Activated T-cell treated with anti-CD3 and anti-CD28 coated beads for 48 hours (primary cell): Measurements from ENCODE around the gene ERG.

Source experiments
- DNase-seq: peaks from one replicate; pipeline ENCODE4 v3.0.0-alpha.2; 2020; ENCODE audit warnings: low read depth

Gene ERG

GRCh38 chr21:38389896-38390295, 108.4 kb downstream of the ERG start:
- DNase-seq = no peak

GRCh38 chr21:38389354-38389676, 109.0 kb downstream of the ERG start:
- DNase-seq = no peak

GRCh38 chr21:38388647-38389353, 109.5 kb downstream of the ERG start:
- DNase-seq = no peak

GRCh38 chr21:38388203-38388602, 110.1 kb downstream of the ERG start:
- no peak for DNase-seq

- DNase-seq = no peak
These were observed 111.3 kb downstream of the ERG start for GRCh38 chr21:38386967-38387366.

GRCh38 chr21:38385427-38386175, 112.7 kb downstream of the ERG start:
- DNase-seq = no peak

GRCh38 chr21:38384675-38385426, 113.4 kb downstream of the ERG start:
- DNase-seq = no peak

GRCh38 chr21:38384238-38384560, 114.1 kb downstream of the ERG start:
- DNase-seq = no peak

GRCh38 chr21:38383411-38384237, 114.7 kb downstream of the ERG start:
- DNase-seq = no peak

GRCh38 chr21:38380481-38381137, 117.7 kb downstream of the ERG start:
- no peak for DNase-seq

GRCh38 chr21:38379147-38379546, 119.1 kb downstream of the ERG start:
- DNase-seq = no peak

- DNase-seq = no peak
These were observed 120.8 kb downstream of the ERG start for GRCh38 chr21:38377165-38378088.

GRCh38 chr21:38376693-38377092, 121.6 kb downstream of the ERG start:
- DNase-seq = no peak

- no peak for DNase-seq
These were observed 122.0 kb downstream of the ERG start for GRCh38 chr21:38376235-38376634.

- DNase-seq = no peak
These were observed 130.6 kb downstream of the ERG start for GRCh38 chr21:38367646-38368045.

GRCh38 chr21:38365521-38365920, 132.8 kb downstream of the ERG start:
- DNase-seq = no peak

- no peak for DNase-seq
These were observed 134.6 kb downstream of the ERG start for GRCh38 chr21:38363693-38364092.

- DNase-seq = no peak
These were observed 137.0 kb downstream of the ERG start for GRCh38 chr21:38361324-38361723.

- DNase-seq = no peak
These were observed 138.4 kb downstream of the ERG start for GRCh38 chr21:38359835-38360234.

GRCh38 chr21:38359090-38359489, 139.2 kb downstream of the ERG start:
- DNase-seq = no peak

- DNase-seq = no peak
These were observed 139.6 kb downstream of the ERG start for GRCh38 chr21:38358666-38359065.
